ENCODE measurements around the gene C6orf89. TPM values are rescaled to one million over a fixed set of nuclear protein-coding genes. Genes with fewer than 3 reads are reported as not detected.

Gene C6orf89
- total RNA-seq, 1 donor from 2014 or later, result 76.6 TPM

GRCh38 chr6:36958775-36959554 lies 73.2 kb downstream of the C6orf89 start:
- intact Hi-C loops (cut with micrococcal nuclease), result no loop called here
- no peak for ATAC-seq

GRCh38 chr6:36959555-36960250 lies 74.0 kb downstream of the C6orf89 start:
- ATAC-seq, result no peak
- intact Hi-C loops (cut with micrococcal nuclease), result no loop called here
- no peak for DNase-seq

More at GRCh38 chr6:36958775-36959554, 73.2 kb downstream of the C6orf89 start:
- no peak for DNase-seq

GRCh38 chr6:36961441-36962435 lies 76.0 kb downstream of the C6orf89 start:
- no peak for DNase-seq
- ATAC-seq, result no peak
- intact Hi-C loops (cut with micrococcal nuclease), result no loop called here

DNA sequence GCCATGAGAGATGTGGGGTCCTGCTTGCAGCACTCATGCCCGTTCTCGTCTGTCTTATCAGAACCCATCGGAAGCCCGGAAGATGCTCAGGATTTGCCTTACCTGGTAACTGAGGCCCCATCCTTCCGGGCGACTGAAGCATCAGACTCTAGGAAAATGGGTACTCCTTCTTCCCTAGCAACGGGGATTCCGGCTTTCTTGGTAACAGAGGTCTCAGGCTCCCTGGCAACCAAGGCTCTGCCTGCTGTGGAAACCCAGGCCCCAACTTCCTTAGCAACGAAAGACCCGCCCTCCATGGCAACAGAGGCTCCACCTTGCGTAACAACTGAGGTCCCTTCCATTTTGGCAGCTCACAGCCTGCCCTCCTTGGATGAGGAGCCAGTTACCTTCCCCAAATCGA lies 77.1 kb downstream of the C6orf89 start:
- DNase-seq (peak; percentile 75), ATAC-seq (peak; percentile 18)
- intact Hi-C loops (cut with micrococcal nuclease), result no loop called here

DNA sequence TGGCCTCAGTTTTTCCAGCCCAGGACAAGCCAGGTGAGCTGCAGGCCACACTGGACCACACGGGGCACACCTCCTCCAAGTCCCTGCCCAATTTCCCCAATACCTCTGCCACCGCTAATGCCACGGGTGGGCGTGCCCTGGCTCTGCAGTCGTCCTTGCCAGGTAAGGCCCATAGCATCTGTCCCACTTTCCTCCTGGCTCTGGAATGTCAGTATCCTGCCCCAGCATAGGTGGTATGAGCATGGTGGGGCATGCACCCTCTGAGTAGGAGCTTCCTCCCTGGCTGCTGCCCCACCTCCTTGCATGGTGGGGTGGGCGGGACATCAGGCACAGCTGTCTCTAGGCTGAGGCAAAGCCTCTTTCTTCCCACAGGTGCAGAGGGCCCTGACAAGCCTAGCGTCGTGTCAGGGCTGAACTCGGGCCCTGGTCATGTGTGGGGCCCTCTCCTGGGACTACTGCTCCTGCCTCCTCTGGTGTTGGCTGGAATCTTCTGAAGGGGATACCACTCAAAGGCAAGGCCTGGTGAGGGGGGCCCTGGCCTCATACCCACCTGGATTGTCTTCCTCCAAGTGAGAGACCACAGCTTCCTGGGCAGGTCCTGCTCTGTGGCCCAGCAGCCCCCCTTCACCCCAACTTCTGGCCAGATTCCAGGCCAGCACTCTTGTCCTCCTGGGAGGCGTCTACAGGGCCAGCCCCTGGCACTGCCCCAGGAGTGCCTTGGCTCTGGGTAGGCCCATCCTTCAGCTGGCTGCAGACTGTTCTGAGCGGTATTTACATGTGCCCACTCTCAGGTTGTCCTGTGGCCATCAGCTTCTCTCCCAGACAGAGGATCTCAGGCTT lies 77.9 kb downstream of the C6orf89 start:
- DNase-seq (peak; percentile 75), ATAC-seq (peak; percentile 52)
- intact Hi-C loops (cut with micrococcal nuclease), result no loop called here

GRCh38 chr6:36964349-36964748 lies 78.6 kb downstream of the C6orf89 start:
- ATAC-seq, result no peak
- intact Hi-C loops (cut with micrococcal nuclease), result no loop called here
- DNase-seq, result no peak

DNA sequence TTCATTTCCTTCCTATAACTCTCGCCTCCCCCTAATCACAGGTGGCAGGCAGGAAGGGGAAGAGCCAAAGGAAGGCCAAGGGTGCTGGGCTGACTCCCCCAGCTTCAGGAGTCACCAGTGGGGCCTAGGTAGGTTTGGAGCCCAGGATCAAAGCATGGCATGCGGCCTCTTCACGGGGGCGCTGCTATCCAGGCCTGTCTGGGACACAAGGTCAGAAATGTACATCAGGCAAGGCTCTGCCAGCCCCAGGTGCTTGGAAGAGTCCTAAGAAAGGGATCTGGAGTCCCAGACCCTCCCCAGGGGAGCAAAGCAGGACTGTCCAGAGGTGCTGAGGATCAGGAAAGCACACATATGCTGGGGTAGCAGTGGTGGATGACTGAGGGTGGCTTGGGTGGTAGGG lies 79.2 kb downstream of the C6orf89 start:
- ATAC-seq (no peak), DNase-seq (no peak)
- intact Hi-C loops (cut with micrococcal nuclease), result no loop called here

- ATAC-seq (peak; percentile 18), DNase-seq (no peak)
- intact Hi-C loops (cut with micrococcal nuclease), result no loop called here
Measured at GRCh38 chr6:36967301-36967700, 81.5 kb downstream of the C6orf89 start.

- ATAC-seq (no peak), DNase-seq (no peak)
- intact Hi-C loops (cut with micrococcal nuclease), result no loop called here
Measured at GRCh38 chr6:36967757-36968156, 82.0 kb downstream of the C6orf89 start.

- DNase-seq, result peak; percentile 77
Measured at GRCh38 chr6:36968266-36968977, 82.7 kb downstream of the C6orf89 start.

GRCh38 chr6:36969240-36969691 lies 83.5 kb downstream of the C6orf89 start:
- DNase-seq (peak; percentile 73), ATAC-seq (peak; percentile 43)
- intact Hi-C loops (cut with micrococcal nuclease), result no loop called here

More at GRCh38 chr6:36968266-36968977, 82.7 kb downstream of the C6orf89 start:
- peak; percentile 5 for ATAC-seq
- intact Hi-C loops (cut with micrococcal nuclease), result no loop called here

- ATAC-seq (no peak), DNase-seq (no peak)
- intact Hi-C loops (cut with micrococcal nuclease), result loop anchor here (10.0 kb wide), 1 partner anchor 75 kb away; no protein-coding TSS in a partner anchor
Measured at GRCh38 chr6:36969988-36970891, 84.5 kb downstream of the C6orf89 start.

GRCh38 chr6:36970892-36971842 lies 85.4 kb downstream of the C6orf89 start:
- intact Hi-C loops (cut with micrococcal nuclease), result loop anchor here (10.0 kb wide), 1 partner anchor 76 kb away; no protein-coding TSS in a partner anchor
- no peak for ATAC-seq
- DNase-seq, result peak; percentile 46

DNA sequence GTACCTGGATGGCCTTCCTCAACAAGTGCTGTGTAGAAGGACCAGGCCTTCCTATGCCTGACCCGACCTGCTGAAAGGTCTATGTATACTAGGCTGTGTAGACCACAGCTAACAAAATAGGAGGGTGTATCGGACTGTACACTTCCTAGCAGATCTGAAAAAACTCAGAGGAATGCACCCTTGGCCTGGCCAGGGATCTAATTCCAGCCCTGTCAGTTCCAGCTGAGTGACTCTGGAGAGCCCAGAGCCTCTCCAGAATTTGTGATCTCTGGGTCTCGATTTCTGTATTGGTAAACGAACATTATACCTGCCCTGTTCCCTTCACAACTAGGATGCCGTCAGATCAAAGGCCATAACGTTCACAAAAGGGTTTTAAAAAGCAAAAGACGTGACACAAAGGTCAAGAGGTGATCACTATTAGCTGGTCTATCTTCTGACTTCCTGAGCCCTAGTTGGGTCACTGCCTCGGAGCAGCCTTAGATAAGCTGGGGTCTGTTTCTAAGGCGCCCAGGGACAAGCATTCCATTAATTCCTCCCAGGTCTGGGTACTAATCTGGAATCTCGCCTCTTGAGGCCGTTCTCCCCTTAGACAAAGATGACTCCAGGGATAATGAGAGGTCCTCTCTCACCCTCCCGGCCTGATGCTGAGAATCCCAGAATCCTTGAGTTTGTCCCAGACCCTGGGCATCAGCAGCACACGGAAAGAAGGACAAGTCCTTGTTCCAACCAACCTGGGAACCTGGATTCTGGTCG lies 86.3 kb downstream of the C6orf89 start:
- DNase-seq (no peak), ATAC-seq (no peak)
- intact Hi-C loops (cut with micrococcal nuclease), result loop anchor here (10.0 kb wide), 1 partner anchor 77 kb away; no protein-coding TSS in a partner anchor

GRCh38 chr6:36973190-36973589 lies 87.4 kb downstream of the C6orf89 start:
- ATAC-seq (peak; percentile 32), DNase-seq (peak; percentile 69)
- intact Hi-C loops (cut with micrococcal nuclease), result loop anchor here (10.0 kb wide), 1 partner anchor 78 kb away; no protein-coding TSS in a partner anchor
